Pulmonary artery endothelial cell (primary cell): ENCODE results near the gene DNTTIP2. TPM values are rescaled to one million over a fixed set of nuclear protein-coding genes. Genes with fewer than 3 reads are reported as not detected.
A peak's percentile ranks its signal among the peaks of the same experiment; 100 is the strongest.
"Not testable (repeated sequence)": the region's sequence is repeated elsewhere in the genome, so short reads cannot be mapped to it uniquely, and the experiment has no call there.

Experiments
- DNase-seq: peaks from one replicate; pipeline ENCODE4 v3.0.0-alpha.2; 2011; ENCODE audit warnings: low read depth, low spot score
- total RNA-seq: library from RNA; depleted of rRNA; stranded (reverse); fragments of >200 nt; gene quantifications from 2 replicates; pipeline ENCODE4 v1.2.3, GENCODE V29; 2014

Gene DNTTIP2
- total RNA-seq, result 30.4 and 39.9 TPM in 2 replicates

GRCh38 chr1:93878889-93879586, at the start of gene DNTTIP2:
Gene DNTTIP2 (minus strand): TSS chr1:93879206. CDS start chr1:93879148, 58 bp downstream.
- DNase-seq, result peak; percentile 63

GRCh38 chr1:93925206-93925605, 46.2 kb upstream of the DNTTIP2 start:
- no peak for DNase-seq

- no peak for DNase-seq
Observed at GRCh38 chr1:93919780-93920179, 40.8 kb upstream of the DNTTIP2 start.

- no peak for DNase-seq
Observed at GRCh38 chr1:93917302-93917701, 38.3 kb upstream of the DNTTIP2 start.

- DNase-seq, result not testable (repeated sequence)
Observed at GRCh38 chr1:93910880-93911279, 31.9 kb upstream of the DNTTIP2 start.

- no peak for DNase-seq
Observed at GRCh38 chr1:93910305-93910704, 31.3 kb upstream of the DNTTIP2 start.

- peak; percentile 73 for DNase-seq
Observed at GRCh38 chr1:93909146-93910050, 30.4 kb upstream of the DNTTIP2 start, which contains the start of gene GCLM. Gene GCLM (minus strand): TSS chr1:93909430. CDS start chr1:93909163, 267 bp downstream.

- DNase-seq, result no peak
Observed at GRCh38 chr1:93908394-93909145, 29.6 kb upstream of the DNTTIP2 start.

GRCh38 chr1:93907718-93908117, 28.7 kb upstream of the DNTTIP2 start:
- no peak for DNase-seq

GRCh38 chr1:93906480-93906879, 27.5 kb upstream of the DNTTIP2 start:
- no peak for DNase-seq

- DNase-seq, result no peak
Observed at GRCh38 chr1:93905734-93906133, 26.7 kb upstream of the DNTTIP2 start.

- no peak for DNase-seq
Observed at GRCh38 chr1:93905051-93905450, 26.0 kb upstream of the DNTTIP2 start.

GRCh38 chr1:93904228-93904627, 25.2 kb upstream of the DNTTIP2 start:
- no peak for DNase-seq

- no peak for DNase-seq
Observed at GRCh38 chr1:93900723-93901504, 21.9 kb upstream of the DNTTIP2 start.

- DNase-seq, result no peak
Observed at GRCh38 chr1:93899543-93900207, 20.7 kb upstream of the DNTTIP2 start.

GRCh38 chr1:93888900-93889299, 9.9 kb upstream of the DNTTIP2 start:
- no peak for DNase-seq

- no peak for DNase-seq
Observed at GRCh38 chr1:93882269-93882668, 3.3 kb upstream of the DNTTIP2 start.

- no peak for DNase-seq
Observed at GRCh38 chr1:93880731-93881130, 1.7 kb upstream of the DNTTIP2 start.

- DNase-seq, result no peak
Observed at GRCh38 chr1:93878501-93878888, 511 bp downstream of the DNTTIP2 start.

- DNase-seq, result no peak
Observed at GRCh38 chr1:93877529-93877928, 1.5 kb downstream of the DNTTIP2 start.
